Dedifferentiated amniotic fluid mesenchymal stem cell (primary cell): ENCODE measurements around the gene PYROXD2.
"Not testable (repeated sequence)": the region's sequence is repeated elsewhere in the genome, so short reads cannot be mapped to it uniquely, and the experiment has no call there.

Experiments used
- DNase-seq: peaks from one replicate; pipeline ENCODE4 v3.0.0-alpha.2; 2016; ENCODE audit errors: extremely low spot score

The PYROXD2 gene

DNA sequence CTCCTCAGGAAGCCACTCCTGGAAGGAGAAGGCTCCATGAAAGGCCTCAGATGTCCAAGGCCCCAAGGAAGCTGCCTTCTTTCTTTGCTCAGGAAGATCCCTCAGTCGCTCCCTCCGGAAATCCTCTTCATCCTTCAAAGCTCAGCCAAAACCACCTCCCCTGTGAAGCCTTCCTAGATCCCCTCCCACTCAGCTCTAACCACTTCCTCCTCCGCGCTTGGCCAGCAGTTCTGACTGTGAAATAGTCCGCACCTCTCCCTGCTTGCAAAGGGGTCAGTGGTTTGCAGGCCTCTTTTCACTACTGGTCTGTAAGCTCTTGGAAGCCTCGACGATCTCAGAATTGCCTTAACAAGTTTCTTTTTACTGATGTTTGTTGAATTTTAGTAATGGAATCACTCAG, 23.9 kb downstream of the PYROXD2 start:
- no peak for DNase-seq

DNA sequence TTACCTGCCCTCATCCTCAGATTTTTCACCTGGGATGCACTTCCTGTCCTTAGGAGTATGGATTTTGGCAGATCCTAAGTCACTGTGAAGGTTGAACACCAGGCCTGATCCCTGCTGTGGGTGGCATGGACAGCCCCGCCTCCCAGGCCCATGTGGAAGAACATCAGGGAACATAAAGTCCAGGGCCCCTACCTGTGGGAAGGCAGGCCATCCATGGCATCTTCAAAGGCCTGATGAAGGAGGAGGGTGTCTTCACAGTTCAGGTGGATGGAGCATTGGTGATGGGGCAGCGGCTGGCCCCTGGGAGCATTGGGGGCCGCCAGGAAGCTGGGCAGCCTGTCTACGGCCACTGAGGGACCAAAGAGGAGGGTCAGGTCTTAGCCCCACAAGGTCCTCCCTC, 24.6 kb downstream of the PYROXD2 start:
- DNase-seq: no peak

DNA sequence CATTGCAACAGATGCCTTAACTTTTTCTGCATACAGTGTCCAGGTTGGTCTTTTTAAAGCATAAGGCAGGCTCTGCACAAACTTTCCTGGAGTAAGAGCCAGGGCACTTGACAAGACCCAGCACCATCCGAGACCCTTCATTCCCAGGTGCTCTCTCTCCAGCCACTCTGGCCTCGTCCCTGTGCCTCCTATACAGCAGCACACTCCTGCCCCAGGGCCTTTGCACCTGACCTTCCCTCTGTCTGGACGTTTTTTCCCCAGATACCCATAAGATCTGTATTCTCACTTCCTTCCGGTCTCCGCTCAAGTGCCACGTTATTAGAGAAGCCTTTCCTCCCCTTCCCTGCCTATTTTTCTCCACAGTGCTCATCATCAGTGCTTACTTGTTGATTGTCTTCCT, 25.6 kb downstream of the PYROXD2 start:
- DNase-seq: no peak

DNA sequence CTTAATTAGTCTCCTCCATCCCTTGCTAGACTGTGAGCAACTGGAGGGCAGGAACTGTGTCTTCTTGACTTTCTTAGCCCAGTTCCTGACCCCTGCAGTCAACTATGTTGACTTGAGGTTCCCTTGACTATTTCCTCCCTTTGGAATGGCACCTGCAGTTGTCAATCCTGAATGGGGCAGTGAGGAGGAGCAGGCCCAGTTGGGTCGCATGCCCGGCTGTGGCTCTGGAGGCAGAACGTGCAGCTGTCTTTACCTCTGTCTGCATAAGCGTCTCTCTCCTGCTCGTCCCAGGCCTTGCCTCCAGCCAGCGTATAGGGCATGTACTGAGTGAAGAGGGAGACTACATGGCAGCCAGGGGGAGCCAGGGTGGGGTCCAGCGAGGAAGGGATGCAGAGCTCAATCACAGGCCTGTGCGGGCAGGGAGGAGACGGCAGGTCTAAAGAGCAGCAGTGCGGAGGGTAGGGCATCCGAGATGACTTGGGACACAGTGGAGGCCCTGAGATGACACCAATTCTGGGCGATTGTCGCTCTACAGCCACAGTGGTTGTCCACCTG, 26.8 kb downstream of the PYROXD2 start:
- no peak for DNase-seq

DNA sequence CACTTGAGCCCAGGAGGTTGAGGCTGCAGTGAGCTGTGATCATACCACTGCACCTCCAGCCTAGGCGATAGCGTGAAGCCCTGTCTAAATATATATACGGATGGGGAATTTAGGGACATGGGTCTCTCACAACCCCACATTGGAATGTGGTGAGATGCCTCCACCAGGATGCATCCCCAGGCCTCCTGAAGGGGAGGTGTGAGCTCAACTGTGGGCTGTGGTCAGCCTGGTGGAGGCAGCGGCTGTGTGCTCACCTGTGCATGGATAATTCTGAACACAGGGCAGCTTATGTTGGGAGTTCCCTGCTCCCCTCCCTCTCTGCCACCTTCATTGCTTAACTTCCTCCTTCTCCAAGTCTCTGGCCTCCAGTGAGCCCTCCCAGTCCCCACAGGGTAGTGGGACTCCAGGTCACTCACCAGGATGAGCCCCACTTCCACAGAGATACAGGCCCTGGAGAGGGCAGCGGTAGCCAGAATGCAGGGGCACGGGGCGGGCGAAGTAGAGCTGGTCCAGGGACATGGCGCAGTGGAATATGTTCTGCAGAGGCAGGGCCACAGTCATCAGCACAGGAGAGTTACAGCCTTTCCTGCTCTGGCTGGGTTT, 30.4 kb downstream of the PYROXD2 start:
- DNase-seq: no peak

DNA sequence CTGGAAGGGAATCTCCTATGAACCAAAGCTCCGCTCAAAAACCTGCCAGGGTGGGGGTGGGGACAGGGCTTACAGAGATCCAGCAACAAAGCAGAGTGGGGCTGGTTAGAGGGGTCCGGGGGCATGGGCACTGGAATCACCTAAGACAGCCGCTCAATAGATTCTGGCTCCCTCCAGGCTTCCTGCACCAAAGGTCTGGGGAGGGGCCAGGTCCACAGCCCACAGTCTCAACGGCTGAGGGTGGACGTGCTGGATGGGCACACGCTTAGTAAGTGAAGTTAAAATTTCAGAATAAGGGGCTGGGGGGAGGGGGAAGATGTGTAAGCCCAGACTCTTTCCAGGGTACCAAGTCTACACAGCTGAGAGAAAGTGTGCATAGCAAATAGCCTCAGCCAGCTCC, 31.1 kb downstream of the PYROXD2 start:
- DNase-seq: no peak

DNA sequence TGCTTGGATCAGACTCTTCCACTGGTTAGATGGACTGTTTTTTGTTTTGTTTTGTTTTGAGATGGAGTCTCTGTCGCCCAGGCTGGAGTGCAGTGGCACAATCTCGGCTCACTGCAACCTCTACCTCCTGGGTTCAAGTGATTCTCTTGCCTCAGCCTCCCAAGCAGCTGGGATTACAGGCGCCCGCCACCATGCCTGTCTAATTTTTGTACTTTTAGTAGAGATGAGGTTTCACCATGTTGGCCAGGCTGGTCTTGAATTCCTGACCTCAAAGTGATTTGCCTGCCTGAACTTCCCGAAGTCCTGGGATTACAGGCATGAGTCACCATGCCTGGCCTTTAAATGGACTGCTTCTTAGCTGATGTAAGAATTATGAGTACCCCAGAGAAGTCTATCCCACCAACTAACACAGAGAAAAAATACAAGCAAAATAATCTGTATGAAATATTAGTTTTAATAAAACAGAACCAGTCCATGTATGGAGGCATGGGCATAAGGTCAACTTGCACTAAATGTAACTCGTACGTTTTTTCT, 31.8 kb downstream of the PYROXD2 start:
- DNase-seq: not testable (repeated sequence)

DNA sequence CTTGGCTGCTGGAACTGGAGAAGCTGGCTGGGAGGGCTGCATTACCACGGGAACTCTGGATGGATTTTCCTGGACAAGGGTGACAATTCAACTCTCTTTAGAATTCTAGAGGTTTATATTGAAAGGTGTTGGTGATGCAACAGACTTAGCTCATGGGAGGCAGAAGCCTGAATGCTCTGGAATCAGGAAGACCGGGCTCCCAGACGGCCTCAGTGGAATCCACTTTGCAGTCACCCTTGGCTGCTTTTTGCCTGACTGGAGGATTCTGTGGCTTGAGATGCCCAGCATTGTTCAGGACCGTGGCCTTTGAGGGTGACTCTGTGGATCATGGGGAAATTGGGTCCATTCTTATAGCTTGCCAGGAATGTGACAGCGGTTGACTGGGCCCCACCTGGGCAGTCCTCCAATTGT, 32.3 kb downstream of the PYROXD2 start:
- DNase-seq: no peak

DNA sequence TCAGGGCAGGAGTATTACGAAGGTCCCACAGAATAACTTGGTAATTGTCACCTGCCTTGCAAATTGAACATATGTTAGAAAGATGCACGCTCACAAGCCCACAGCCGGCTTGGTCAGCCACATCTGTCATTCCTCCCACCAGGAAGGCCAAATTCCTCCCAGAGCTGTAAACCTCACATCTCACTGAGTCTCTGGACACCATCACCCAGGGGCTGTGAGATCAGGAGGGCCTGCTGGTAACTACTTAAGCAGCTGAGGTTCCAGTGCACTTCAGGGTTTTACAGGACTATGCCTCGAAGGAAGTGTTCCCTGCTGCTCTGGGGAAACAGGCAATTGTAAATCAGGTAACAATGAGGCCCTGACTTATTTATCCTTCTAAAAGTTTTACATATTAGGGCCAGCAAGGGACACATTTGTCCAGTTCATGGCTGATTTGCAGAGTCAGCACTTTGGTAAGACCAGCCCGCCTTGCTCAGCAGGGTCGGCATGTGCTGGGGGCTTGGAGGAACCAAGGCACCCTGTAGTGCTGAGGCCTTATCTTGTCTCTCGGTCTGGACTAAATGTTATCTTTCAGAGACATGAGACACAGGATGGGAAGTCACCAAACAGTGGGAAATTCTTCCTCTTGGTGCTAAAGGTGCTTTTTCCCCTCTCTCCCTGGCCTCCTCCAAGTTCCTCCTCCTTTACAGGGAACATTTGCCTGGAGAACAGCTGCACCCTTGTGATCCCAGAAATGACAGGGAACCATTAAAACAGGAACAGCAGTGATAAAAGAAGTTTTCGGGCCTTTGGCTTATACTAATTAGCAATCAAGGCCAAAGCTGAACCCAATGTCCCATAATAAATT, 34.3 kb downstream of the PYROXD2 start:
- no peak for DNase-seq

DNA sequence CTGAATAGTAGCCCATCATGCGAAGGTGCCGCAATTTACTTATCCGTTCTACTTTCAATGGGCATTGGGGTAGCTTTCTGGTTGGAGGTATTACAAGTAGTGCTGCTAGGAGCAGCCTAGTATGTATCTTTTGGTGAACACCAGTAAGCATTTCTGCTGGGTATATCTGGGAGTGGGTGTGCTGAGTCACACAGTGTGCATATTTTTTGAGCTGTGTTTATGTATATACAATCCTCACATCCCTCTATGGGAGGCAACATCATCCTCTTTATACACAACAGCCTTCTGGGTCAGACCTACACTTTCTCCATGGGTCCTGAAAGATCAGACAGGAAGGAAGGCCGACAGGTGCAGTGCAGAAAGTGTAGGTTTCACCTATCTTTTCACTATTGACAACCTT, 36.3 kb downstream of the PYROXD2 start:
- no peak for DNase-seq

DNA sequence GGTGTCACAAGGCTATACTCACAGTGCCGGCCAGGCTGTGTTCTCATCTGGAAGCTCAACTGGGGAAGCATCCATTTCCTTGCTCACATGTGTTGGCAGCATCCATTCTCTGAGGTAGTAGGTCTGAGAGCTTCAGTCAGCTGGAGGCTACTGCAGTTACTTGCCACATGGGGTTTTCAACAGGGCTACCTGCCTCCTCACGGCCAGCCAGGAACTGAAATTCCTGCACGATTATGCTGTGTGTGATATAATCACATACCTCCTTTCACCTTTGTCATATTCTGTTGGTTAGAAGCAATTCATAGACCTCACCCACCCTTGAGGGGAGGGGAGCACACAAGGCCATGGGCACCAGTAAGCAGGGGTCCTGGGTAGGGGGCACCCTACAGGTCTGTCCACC, 37.4 kb downstream of the PYROXD2 start:
- no peak for DNase-seq

DNA sequence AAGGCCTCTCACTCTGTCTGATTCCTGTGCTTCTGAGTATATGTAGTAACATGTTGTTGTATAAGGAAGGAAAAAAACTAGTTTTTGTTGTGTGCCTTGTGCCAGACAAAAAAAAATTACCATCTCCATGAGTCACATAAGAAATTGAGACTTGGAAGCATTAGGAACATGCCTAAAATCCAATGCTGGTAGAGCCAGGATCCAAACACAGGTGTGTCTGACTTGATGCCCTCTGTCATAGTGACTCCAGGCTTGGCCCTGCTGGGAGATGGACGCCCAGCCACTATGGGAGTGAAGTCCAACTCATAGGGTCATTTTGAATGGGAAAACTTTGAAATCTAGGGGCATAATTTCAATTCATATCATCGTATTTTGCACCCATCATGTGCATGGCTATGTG, 38.0 kb downstream of the PYROXD2 start:
- DNase-seq: no peak

DNA sequence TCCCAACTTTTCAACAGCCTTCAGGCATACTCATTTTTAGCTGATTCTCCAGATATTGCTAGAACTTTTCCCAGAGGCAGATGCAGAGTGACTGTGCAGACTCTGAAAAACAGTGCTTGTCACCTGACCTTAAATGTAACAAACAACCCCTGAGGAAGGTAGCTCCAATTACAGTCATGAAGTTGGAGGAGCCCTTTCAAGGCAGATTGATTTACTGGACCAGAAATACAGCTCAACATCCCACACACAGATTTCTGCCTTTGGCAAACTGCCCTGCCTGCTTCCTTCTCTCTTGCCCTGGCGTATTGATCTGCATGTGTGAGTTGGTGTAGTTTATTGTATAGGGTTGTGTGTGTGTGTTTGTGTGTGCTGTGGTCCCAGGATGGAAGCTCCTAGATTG, 38.5 kb downstream of the PYROXD2 start:
- DNase-seq: no peak

DNA sequence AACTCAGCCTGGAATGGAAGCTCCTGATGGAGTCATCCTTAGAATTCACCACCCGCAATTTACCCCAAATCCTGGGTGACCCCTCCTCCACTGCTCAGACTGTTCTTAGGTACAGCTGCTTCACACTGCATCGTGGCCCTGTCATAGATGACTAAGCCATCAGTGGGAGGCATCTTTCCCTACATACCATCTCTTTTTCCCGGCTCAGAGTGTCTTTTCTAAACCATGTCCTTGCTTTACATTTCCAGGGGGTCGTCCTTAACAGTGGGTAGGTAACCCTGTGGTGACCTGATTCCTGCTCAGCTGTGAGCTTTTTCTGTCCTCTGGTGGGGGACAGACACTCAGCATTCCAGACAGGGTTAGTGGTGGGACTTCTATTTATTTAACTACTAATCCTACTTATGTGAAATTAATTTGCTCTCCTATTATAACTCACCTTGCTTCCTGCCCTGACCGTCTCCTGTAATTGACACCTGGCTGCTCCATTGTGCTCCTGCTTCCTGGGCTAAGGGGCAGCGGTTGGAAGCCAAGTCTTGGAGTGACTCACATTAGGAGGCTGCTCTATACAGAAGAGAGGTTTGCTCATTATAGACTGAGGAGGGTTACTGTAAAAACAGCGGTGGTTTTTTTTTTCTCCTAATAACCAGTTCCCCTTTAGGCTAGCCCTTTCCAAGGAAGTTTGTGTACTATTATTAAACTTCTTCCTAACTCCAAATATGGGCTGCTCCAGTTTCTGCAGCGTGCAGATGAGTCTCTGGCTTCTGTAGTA, 40.6 kb downstream of the PYROXD2 start:
- no peak for DNase-seq

DNA sequence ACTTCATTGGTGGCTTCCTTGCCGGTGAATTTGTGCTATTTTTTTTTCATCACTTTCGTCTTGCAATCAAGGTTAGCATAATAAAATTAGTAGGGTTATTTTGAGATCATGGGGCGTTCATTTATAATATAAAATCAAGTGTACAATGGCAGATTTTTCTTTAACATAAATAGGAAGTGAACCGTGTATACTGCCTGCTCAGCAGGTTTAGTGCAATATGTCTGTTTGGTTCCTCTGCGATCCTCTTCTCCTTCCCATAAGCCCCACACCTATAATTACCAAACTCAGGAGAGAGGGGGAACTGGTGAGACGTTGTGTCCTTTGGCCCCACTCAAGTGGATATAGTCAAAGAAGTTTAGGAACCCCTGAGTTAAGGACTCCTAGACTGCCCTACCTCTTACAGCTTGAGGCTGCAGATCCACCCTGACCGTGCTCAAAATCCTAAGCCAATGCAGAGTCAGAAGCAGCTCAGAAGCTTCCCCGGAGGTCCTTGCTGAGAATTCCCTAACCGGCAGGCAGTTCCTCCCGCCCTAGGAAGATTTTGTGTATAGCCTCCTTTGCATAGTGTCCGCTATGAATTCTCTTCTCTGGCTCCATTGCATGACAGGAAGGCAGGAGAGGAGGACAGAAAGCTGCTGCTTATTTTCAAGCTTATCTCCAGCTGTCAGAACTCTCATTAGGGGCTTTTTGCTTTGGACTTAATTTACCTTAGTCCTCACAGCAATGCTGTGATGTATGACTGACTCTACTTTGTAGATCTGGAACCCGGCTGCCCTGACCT, 41.5 kb downstream of the PYROXD2 start:
- DNase-seq: no peak

DNA sequence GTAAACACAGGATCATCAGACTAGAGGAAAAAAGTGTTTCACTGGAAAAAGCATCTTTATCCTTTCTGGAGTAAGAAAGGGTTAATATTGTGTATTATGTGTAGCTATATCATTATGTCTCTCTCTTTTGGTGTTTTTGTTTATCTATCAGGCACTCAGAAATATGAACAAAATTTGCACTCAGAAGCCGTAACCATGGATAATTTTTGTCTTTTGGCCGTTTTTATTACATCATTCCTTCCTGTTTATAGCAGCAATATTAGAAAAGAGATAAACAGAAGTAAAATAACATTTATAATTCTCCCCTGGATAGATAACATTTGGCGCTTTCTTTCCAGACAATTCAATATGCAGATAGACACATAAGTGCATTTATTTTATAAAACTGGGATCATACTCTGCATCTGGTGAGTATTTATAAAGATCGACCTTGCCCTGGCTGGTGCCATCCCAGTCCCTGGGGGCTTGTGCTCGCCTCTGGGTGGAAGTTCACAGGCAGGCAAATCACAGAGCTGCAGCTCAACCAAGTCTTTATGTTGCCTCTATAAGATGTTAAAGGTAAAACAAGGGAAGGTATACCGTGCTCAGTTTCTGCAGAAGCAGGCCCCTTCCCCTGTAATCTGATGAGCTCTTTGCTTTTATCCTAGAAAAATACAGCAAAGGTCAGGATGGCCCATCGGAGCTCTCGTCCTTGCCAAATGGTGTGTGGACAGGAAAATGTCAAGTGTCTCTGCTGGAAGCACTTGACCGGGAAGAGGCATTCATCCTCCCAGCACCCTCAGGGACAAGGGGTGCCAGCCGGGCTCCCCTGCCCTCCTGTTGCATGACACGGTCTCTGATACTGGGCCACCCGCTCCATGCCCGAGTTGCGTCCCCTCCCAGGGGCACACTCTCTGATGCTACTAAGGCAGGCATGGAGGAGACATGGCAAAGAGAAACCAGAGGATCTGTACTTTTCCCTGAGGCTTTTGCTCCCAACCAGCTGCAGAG, 43.9 kb downstream of the PYROXD2 start:
- no peak for DNase-seq

DNA sequence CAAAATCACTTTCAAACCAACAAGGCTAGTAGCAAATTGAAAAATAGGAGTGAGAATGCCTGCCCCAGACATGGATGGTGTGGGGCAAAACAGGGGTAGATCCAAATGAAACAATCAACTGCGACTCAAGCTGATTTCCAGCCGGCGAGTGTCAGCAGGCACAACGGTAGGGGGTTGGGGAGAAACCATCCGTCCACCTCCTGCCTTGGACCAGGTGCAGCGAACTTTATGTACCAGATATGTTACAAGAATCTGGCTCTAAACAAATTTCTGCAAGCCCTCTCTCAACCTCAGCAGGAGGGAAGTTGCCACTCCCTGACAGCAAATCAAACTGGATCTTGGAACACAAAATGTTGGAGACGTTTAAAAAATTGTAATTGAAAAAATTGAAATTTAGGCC, 45.2 kb downstream of the PYROXD2 start:
- no peak for DNase-seq

DNA sequence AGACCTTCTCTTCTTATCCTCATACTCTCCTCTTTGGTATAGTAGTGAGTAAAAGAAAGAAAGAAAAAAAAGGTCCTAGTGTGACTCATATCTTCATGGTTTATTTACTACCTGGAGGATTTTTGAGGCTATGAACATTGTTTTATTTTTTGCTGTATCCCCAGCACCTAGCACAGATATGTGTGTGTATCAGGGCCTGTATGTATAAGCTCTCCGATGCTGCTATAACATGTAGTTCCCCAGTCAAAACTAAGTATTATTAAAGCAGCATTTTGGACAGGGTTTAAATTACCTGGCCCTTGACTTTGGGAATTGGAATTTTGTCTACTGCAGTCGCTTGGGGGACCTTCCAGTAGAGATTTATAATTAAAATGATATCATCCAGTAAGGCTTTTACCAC, 46.3 kb downstream of the PYROXD2 start:
- DNase-seq: no peak

DNA sequence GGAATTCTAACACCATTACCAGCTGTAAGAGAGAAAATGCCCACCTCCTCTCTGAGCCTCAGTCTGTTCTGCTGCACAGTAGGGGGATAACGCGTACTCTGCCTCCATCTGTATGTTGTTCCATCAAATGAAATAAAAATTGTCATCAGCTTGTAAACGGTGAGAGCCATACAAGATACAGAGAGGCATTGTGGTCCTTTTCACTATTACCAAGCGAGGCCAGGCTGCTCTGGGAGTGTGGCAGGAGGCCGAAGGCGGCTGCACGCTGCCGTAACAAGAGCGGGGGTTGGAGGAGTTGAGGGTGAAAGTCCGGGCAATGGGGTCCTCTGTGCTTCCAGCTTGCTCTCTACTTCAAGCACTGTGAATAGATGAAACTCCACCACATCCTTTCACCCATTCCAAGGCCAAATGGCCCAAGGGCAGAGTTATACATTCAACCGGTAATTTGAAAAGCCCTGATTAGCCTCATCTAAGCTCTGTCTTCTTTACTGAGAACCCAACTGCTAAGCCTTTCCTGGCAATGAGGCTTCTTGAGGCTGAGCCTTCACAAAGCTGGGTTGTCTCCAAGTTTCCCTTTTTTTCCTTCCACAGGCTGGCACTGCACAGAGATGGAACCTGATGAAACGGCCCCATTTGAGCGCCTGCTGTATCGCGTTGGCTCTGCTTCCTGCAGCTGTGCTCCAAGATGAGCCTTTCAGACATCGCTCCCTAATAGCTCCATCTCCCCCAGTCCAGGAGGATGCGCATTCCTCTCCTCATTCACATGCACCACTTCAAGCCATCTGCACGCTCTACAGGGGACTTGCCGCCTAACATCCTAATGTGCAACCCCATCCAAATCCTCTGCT, 47.2 kb downstream of the PYROXD2 start:
- DNase-seq: no peak
